ENCODE results near the gene CFDP1. TPM values are rescaled to one million over a fixed set of nuclear protein-coding genes. Genes with fewer than 3 reads are reported as not detected.

Gene CFDP1
- total RNA-seq, 1 experiment from 2014 or later, result 52.6 TPM

DNA sequence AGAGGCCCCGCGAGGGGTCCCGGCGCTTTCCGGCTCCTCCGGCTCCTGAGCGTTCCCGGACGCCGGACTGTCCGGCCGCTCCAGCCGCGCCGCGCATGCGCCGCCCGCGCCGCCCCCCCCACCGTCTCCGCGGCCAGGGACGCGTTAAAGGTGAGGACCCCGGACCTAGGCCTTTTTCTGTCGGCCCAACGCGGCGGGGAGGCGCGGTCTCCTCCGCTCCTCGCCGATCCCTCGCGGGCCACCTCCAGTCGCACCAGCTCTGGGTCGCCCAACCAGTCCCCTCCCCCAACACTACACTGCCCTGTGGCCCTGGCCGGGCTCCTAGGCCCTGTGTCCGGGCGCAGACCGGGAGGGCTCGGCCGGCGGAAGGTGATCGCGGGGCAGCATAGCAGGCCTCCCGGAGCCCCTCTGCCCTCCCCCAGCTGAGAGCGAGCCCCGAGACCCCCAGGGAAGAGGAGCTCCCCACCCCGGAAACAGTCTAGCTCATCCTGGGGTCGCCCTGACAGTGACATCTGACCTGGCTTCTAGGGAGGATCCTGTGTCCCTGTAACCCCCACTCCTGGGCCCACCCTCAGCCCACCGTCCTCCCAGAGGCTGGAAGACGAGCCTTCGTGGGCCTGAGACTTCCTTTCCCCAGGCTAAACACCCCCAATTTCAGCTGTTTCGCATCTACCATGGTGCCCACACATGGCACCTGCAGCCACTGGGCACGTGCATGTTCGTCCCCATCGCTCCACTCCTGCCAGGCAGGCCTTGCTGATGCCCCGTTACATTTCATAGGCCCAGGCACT lies 167.2 kb downstream of the CFDP1 start:
- no peaks in the 10 kb centered on the region for H3K9me2 ChIP-seq (ENCODE audit: insufficient read depth)
- peak overlapping the region; percentile 99 for H3K4me3 ChIP-seq
- peaks cover 43% of the 10 kb centered on the region for H3K79me2 ChIP-seq (ENCODE audit: low read depth)
- 0 out of 2 replicates have a peak, but pooled peaks cover 3% of the 10 kb centered on the region for H3K36me3 ChIP-seq (ENCODE audit: low read depth)
- no peaks in the 10 kb centered on the region for H3K9me3 ChIP-seq (ENCODE audit: insufficient read depth, low read depth)
- ChIA-PET POLR2A (ENCODE audit: unreplicated experiment) (interaction anchor here (0.5 kb wide), 1 partner anchor 57 kb away, joined by 4 read pairs; no protein-coding TSS in a partner anchor), CTCF (no interaction called here)
- BruUV-seq (replicated peaks), result TSS peak; percentile 79
- intact Hi-C loops (cut with micrococcal nuclease; ENCODE audit: unreplicated experiment), result loop anchor here (1.0 to 2.0 kb wide), 2 partner anchors 39 to 111 kb away; no protein-coding TSS in a partner anchor
- no peak for TF ChIP-seq EZH2 (IDR thresholded peaks at IDR 0.05; ENCODE audit: low read depth)
- TF ChIP-seq, protein P1, sequence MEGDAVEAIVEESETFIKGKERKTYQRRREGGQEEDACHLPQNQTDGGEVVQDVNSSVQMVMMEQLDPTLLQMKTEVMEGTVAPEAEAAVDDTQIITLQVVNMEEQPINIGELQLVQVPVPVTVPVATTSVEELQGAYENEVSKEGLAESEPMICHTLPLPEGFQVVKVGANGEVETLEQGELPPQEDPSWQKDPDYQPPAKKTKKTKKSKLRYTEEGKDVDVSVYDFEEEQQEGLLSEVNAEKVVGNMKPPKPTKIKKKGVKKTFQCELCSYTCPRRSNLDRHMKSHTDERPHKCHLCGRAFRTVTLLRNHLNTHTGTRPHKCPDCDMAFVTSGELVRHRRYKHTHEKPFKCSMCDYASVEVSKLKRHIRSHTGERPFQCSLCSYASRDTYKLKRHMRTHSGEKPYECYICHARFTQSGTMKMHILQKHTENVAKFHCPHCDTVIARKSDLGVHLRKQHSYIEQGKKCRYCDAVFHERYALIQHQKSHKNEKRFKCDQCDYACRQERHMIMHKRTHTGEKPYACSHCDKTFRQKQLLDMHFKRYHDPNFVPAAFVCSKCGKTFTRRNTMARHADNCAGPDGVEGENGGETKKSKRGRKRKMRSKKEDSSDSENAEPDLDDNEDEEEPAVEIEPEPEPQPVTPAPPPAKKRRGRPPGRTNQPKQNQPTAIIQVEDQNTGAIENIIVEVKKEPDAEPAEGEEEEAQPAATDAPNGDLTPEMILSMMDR (conservative IDR thresholded peaks at IDR 0.05), result no peak
- peaks cover 43% of the 10 kb centered on the region for H3K4me1 ChIP-seq (replicated peaks; ENCODE audit: insufficient read depth)
- H2AFZ ChIP-seq, result peak overlapping the region; percentile 98
- H3K27ac ChIP-seq, result peak overlapping the region; percentile 58
- H4K20me1 ChIP-seq (ENCODE audit: insufficient read depth), result peaks cover 34% of the 10 kb centered on the region
- H3K4me2 ChIP-seq, result peak overlapping the region; percentile 97
- H3F3A ChIP-seq (ENCODE audit: insufficient read depth, low read depth), result peaks cover 10% of the 10 kb centered on the region; the same call in 1 of the 2 replicates
- no peaks in the 10 kb centered on the region for H3K27me3 ChIP-seq (ENCODE audit: insufficient read depth, low read depth)
- DNase-seq, result peak; percentile 76 to 91

DNA sequence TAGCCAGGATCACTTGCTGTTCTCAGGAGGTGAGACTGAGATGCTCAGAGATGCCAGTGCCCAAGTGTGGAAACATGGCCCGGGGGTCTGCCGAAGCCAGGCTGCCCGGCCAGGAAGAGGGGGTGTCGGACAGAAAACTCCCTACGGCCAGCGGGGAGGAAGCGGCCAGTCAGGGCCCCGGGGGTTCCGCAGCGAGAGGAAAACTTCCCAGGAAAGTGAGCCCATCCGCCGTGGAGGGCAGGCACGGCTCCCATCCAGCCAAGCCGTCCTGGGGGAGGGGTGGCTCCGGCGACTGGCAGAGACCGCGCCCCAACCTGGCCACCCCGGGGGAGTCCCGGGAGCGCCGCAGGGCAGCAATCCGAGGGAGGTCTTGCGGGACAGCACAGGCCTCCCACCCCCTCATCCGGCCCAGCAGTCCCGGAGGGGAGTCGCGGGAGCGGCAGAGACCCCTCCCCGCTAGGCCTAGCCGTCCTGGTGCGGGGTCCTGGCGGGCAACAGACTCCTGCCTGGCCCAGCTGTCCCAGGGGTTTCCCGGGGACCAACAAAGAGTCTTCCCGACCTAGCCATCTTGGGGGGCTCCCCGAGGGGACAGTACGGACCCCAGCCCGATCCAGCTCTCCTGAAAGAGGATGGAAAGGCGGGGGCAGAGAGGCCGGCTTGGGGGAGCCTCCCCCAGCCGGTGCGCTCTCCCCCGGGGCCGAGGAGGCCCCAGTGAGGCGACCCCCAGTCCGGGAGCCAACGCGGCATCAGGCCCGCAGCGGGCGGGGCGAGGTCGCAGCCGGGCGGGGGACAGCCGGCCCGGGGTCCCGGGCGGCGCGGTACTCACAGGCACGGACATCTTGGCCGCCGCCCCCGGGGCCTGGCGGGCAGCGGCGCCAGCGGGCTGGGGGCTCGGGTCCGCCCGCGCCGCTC lies 168.0 kb downstream of the CFDP1 start:
- DNase-seq, result peak in 1 of 2 experiments; percentile 43
- peak overlapping the region; percentile 99 for H3K4me3 ChIP-seq
- peak overlapping the region; percentile 99 for H3K4me2 ChIP-seq
- peaks cover 43% of the 10 kb centered on the region for H4K20me1 ChIP-seq (ENCODE audit: insufficient read depth)
- H2AFZ ChIP-seq, result peak overlapping the region; percentile 83
- ChIA-PET CTCF (no interaction called here), POLR2A (ENCODE audit: unreplicated experiment) (interaction anchor here (0.5 to 0.8 kb wide), 2 partner anchors 10 to 58 kb away, joined by 3 to 4 read pairs; no protein-coding TSS in a partner anchor)
- peaks cover 7% of the 10 kb centered on the region; the same call in 1 of the 2 replicates for H3F3A ChIP-seq (ENCODE audit: insufficient read depth, low read depth)
- H3K79me2 ChIP-seq (ENCODE audit: low read depth), result peaks cover 51% of the 10 kb centered on the region
- no peaks in the 10 kb centered on the region for H3K9me2 ChIP-seq (ENCODE audit: insufficient read depth)
- no TSS peak for BruUV-seq (replicated peaks)
- no peaks in the 10 kb centered on the region for H3K27me3 ChIP-seq (ENCODE audit: insufficient read depth, low read depth)
- H3K27ac ChIP-seq, result no peak overlapping the region
- H3K36me3 ChIP-seq (ENCODE audit: low read depth), result 0 out of 2 replicates have a peak, but pooled peaks cover 3% of the 10 kb centered on the region
- peaks cover 43% of the 10 kb centered on the region for H3K4me1 ChIP-seq (replicated peaks; ENCODE audit: insufficient read depth)
- no peaks in the 10 kb centered on the region for H3K9me3 ChIP-seq (ENCODE audit: insufficient read depth, low read depth)
- intact Hi-C loops (cut with micrococcal nuclease; ENCODE audit: unreplicated experiment), result loop anchor here (1.0 kb wide), 1 partner anchor 20 kb away; no protein-coding TSS in a partner anchor
- no peak for TF ChIP-seq EZH2 (IDR thresholded peaks at IDR 0.05; ENCODE audit: low read depth)
- TF ChIP-seq, protein P1 (conservative IDR thresholded peaks at IDR 0.05), result no peak

DNA sequence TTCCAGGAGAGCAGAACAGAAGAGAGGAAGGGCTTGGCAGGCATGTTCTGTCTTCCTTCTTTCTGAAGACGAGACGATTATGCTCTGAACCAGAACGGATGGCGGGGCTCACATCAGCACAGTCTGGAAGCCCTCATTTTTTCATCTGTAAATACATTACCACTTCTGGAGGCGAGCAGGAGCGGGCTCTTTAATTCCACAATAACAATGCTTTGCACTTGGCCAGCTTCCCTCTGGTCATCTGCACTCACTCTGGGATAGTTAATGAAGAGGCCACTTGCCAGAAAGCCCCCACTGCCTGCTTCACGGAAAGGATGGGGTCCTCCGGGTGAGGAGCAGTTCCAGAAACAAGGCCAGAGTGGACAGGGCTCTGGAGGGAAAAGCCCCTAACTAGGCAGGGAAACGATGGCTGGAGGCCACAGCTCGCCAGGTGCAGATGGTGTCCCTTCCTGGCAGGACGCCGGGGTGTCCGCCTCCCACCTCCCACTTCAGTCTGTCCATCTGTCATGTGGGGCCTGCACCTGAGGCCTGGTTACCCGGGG lies 168.8 kb downstream of the CFDP1 start:
- POLR2A ChIA-PET (ENCODE audit: unreplicated experiment), result interaction anchor here (0.6 to 0.8 kb wide), 2 partner anchors 9 to 19 kb away, joined by 3 to 6 read pairs; no protein-coding TSS in a partner anchor
- peak overlapping the region; percentile 83 for H2AFZ ChIP-seq
- TF ChIP-seq, protein P1 (conservative IDR thresholded peaks at IDR 0.05), result no peak
- no peak for TF ChIP-seq EZH2 (IDR thresholded peaks at IDR 0.05; ENCODE audit: low read depth)

More for the DNA sequence above, 168.8 kb downstream of the CFDP1 start:
- Histone ChIP-seq H3K27me3 (ENCODE audit: insufficient read depth, low read depth) (no peaks in the 10 kb centered on the region), H3K9me2 (ENCODE audit: insufficient read depth) (no peaks in the 10 kb centered on the region), H3K4me1 (replicated peaks; ENCODE audit: insufficient read depth) (peaks cover 43% of the 10 kb centered on the region), H4K20me1 (ENCODE audit: insufficient read depth) (peaks cover 45% of the 10 kb centered on the region), H3F3A (ENCODE audit: insufficient read depth, low read depth) (peaks cover 7% of the 10 kb centered on the region; the same call in 1 of the 2 replicates), H3K9me3 (ENCODE audit: insufficient read depth, low read depth) (no peaks in the 10 kb centered on the region), H3K27ac (no peak overlapping the region), H3K4me3 (peak overlapping the region; percentile 99), H3K36me3 (ENCODE audit: low read depth) (0 out of 2 replicates have a peak, but pooled peaks cover 3% of the 10 kb centered on the region), H3K79me2 (ENCODE audit: low read depth) (peaks cover 57% of the 10 kb centered on the region), H3K4me2 (peak overlapping the region; percentile 99)
- no peak for DNase-seq
- BruUV-seq (replicated peaks), result TSS peak; percentile 25
- CTCF ChIA-PET, result no interaction called here
- intact Hi-C loops (cut with micrococcal nuclease; ENCODE audit: unreplicated experiment), result loop anchor here (1.0 kb wide), 1 partner anchor 19 kb away; no protein-coding TSS in a partner anchor

Measured in PC-9 (cell line).